H1 (cell line): ENCODE measurements around the gene SLC35G4. TPM values are rescaled to one million over a fixed set of nuclear protein-coding genes. Genes with fewer than 3 reads are reported as not detected.

Experiments used
- CTCF ChIA-PET: fragments of 300-600 bp; sonication (Branson Sonifier 250); formaldehyde crosslinking; loops from one replicate; lab custom pipeline; 2021; ENCODE audit not compliant: partially characterized antibody; lab: Charles Lee
- POLR2A ChIA-PET: fragments of 300-600 bp; sonication (Branson Sonifier 250); formaldehyde crosslinking; loops from one replicate; lab custom pipeline; 2021; ENCODE audit warnings: inconsistent platforms; ENCODE audit not compliant: partially characterized antibody; lab: Charles Lee
- DNase-seq, 2 experiments: peaks; one replicate each; pipeline versions ENCODE4 v3.0.0 to v3.0.0-alpha.2; 2010 to 2022; ENCODE audit warnings: low spot score in 2 of 2, low read depth in 1 of 2, mixed read lengths in 1 of 2
- FAIRE-seq: peaks from 2 replicates; lab custom pipeline; 2011; peaks lifted over from hg19 to GRCh38; lab: Jason Lieb, UNC
- H2AFZ ChIP-seq: 2 replicates; pipeline ENCODE4 v1.8.1; 2012; ENCODE audit warnings: low read length, inconsistent platforms
- H2AK5ac ChIP-seq: 2 replicates; pipeline ENCODE4 v1.6.1; 2013; ENCODE audit warnings: low read depth, low read length
- H2BK120ac ChIP-seq: replicated peaks from 2 replicates; pipeline ENCODE3; 2013; ENCODE audit warnings: low read depth, low read length, inconsistent platforms
- H2BK12ac ChIP-seq: 2 replicates; pipeline ENCODE4 v1.6.1; 2013; ENCODE audit warnings: low read depth, low read length
- H2BK15ac ChIP-seq: 2 replicates; pipeline ENCODE4 v1.6.1; 2013; ENCODE audit warnings: low read length
- H2BK20ac ChIP-seq: 2 replicates; pipeline ENCODE4 v1.6.1; 2013; ENCODE audit warnings: low read length
- H2BK5ac ChIP-seq: 2 replicates; pipeline ENCODE4 v1.6.1; 2013; ENCODE audit warnings: low read depth, low read length
- H3K14ac ChIP-seq: 2 replicates; pipeline ENCODE4 v1.6.1; 2013; ENCODE audit warnings: inconsistent platforms; ENCODE audit not compliant: insufficient read length
- H3K18ac ChIP-seq: 2 replicates; pipeline ENCODE4 v1.6.1; 2013; ENCODE audit warnings: low read length; ENCODE audit errors: extremely low read depth
- H3K23ac ChIP-seq: 2 replicates; pipeline ENCODE4 v1.6.1; 2013; ENCODE audit warnings: inconsistent platforms; ENCODE audit not compliant: insufficient read length
- H3K23me2 ChIP-seq: 2 replicates; pipeline ENCODE4 v1.6.1; 2013; ENCODE audit warnings: low read depth, low read length
- H3K27ac ChIP-seq: 2 replicates; pipeline ENCODE4 v1.6.1; 2011; ENCODE audit warnings: low read depth, low read length, inconsistent platforms
- H3K27me3 ChIP-seq, 4 experiments: replicated peaks in 1 of 4; 1 replicate in 1 of 4; 2 replicates in 3 of 4; pipeline versions ENCODE4 v1.6.1 to v1.8.1; 2011 to 2013; ENCODE audit warnings: low read length in 3 of 4, mild to moderate bottlenecking in 3 of 4, inconsistent platforms in 2 of 4, mixed read lengths in 2 of 4, moderate library complexity in 1 of 4; ENCODE audit not compliant: control insufficient read depth in 3 of 4, insufficient read depth in 3 of 4; ENCODE audit errors: extremely low read depth in 1 of 4
- H3K36me3 ChIP-seq, 4 experiments: 2 replicates each; pipeline versions ENCODE4 v1.6.1 to v1.8.1; 2011 to 2013; ENCODE audit warnings: mild to moderate bottlenecking in 4 of 4, low read length in 3 of 4, moderate library complexity in 2 of 4, control low read depth in 1 of 4, inconsistent platforms in 1 of 4; ENCODE audit not compliant: insufficient read depth in 4 of 4, control insufficient read depth in 2 of 4
- H3K4ac ChIP-seq: replicated peaks from 2 replicates; pipeline ENCODE3; 2013; ENCODE audit warnings: low read length, low read depth, mixed read lengths, inconsistent platforms; ENCODE audit not compliant: insufficient read length
- H3K4me1 ChIP-seq, 4 experiments: replicated peaks in 1 of 4; 1 replicate in 1 of 4; 2 replicates in 3 of 4; pipeline versions ENCODE4 v1.6.1 to v1.8.1; 2011 to 2013; ENCODE audit warnings: low read length in 3 of 4, inconsistent platforms in 2 of 4, mixed read lengths in 1 of 4; ENCODE audit not compliant: insufficient read depth in 4 of 4, control insufficient read depth in 3 of 4
- H3K4me2 ChIP-seq, 2 experiments: 2 replicates each; pipeline versions ENCODE4 v1.6.1 to v1.8.1; 2011 to 2013; ENCODE audit warnings: low read depth in 2 of 2, low read length in 2 of 2, control low read depth in 1 of 2, inconsistent platforms in 1 of 2, mild to moderate bottlenecking in 1 of 2; ENCODE audit not compliant: insufficient read depth in 1 of 2
- H3K4me3 ChIP-seq, 4 experiments: fragments of 200-600, 300-600 bp in 1 of 4; sonication (generic), shearing (Covaris generic), sonication (Bioruptor Twin) in 1 of 4; 2 replicates each; pipeline versions ENCODE4 v1.5.1 to v1.8.1; 2011 to 2016; ENCODE audit warnings: low read length in 4 of 4, low read depth in 3 of 4, control low read depth in 2 of 4, inconsistent platforms in 2 of 4, mild to moderate bottlenecking in 2 of 4, mixed read lengths in 1 of 4, moderate library complexity in 1 of 4; ENCODE audit not compliant: insufficient read depth in 2 of 4; ENCODE audit errors: extremely low read depth in 1 of 4
- H3K56ac ChIP-seq: replicated peaks from 2 replicates; pipeline ENCODE3; 2013; ENCODE audit warnings: low read depth, mild to moderate bottlenecking, mixed read lengths, low read length, inconsistent platforms; ENCODE audit not compliant: insufficient read length
- H3K79me1 ChIP-seq: 2 replicates; pipeline ENCODE4 v1.6.1; 2013; ENCODE audit warnings: low read depth, low read length, control low read depth
- H3K79me2 ChIP-seq, 2 experiments: 2 replicates each; pipeline versions ENCODE4 v1.6.1 to v1.8.1; 2012 to 2013; ENCODE audit warnings: low read length in 2 of 2, mild to moderate bottlenecking in 2 of 2, inconsistent platforms in 1 of 2; ENCODE audit not compliant: insufficient read depth in 2 of 2, control insufficient read depth in 1 of 2
- H3K9ac ChIP-seq, 4 experiments: replicated peaks in 1 of 4; 1 replicate in 1 of 4; 2 replicates in 3 of 4; pipeline versions ENCODE4 v1.6.1 to v1.8.1; 2011 to 2013; ENCODE audit warnings: low read depth in 3 of 4, low read length in 3 of 4, control low read depth in 2 of 4, mild to moderate bottlenecking in 2 of 4, moderate library complexity in 2 of 4, inconsistent platforms in 1 of 4; ENCODE audit errors: extremely low read depth in 1 of 4
- H3K9me3 ChIP-seq, 2 experiments: 2 replicates each; pipeline versions ENCODE4 v1.6.1 to v1.8.1; 2012 to 2013; ENCODE audit warnings: mild to moderate bottlenecking in 2 of 2, moderate library complexity in 2 of 2, control low read depth in 1 of 2, inconsistent platforms in 1 of 2, low read depth in 1 of 2, low read length in 1 of 2, mixed read lengths in 1 of 2; ENCODE audit not compliant: insufficient read depth in 2 of 2
- H4K20me1 ChIP-seq, 2 experiments: replicated peaks in 1 of 2; 2 replicates each; pipeline versions ENCODE3 to v1.8.1; 2011 to 2013; ENCODE audit warnings: inconsistent platforms in 2 of 2, low read length in 2 of 2, mild to moderate bottlenecking in 1 of 2; ENCODE audit not compliant: insufficient read depth in 2 of 2, control insufficient read depth in 1 of 2
- H4K5ac ChIP-seq: 2 replicates; pipeline ENCODE4 v1.6.1; 2013; ENCODE audit warnings: low read length, low read depth, mixed read lengths, inconsistent platforms; ENCODE audit not compliant: insufficient read length
- H4K8ac ChIP-seq: 2 replicates; pipeline ENCODE4 v1.8.0; 2013; ENCODE audit warnings: mild to moderate bottlenecking, moderate library complexity, low read length, inconsistent platforms; ENCODE audit not compliant: insufficient read depth; ENCODE audit errors: extremely low read depth
- H4K91ac ChIP-seq: replicated peaks from 2 replicates; pipeline ENCODE3; 2013; ENCODE audit warnings: low read length, mixed read lengths, inconsistent platforms; ENCODE audit not compliant: insufficient read length
- CBX8 ChIP-seq: fragments of 300-800, 300-1000 bp; sonication (generic); IDR thresholded peaks from 2 replicates; pipeline ENCODE4 v1.7.1; 2016; ENCODE audit warnings: low read depth, low read length, borderline replicate concordance
- JUND ChIP-seq: IDR thresholded peaks from 2 replicates; pipeline ENCODE4 v1.6.1; 2011; ENCODE audit warnings: mild to moderate bottlenecking, improper control_type of control experiment, low read length
- KDM4A ChIP-seq: IDR thresholded peaks from one replicate; pipeline ENCODE4 v1.7.1; 2012; ENCODE audit warnings: low read depth, mild to moderate bottlenecking, moderate library complexity, low read length, inconsistent platforms; ENCODE audit not compliant: severe bottlenecking
- MAFK ChIP-seq: IDR thresholded peaks from 2 replicates; pipeline ENCODE4 v1.6.1; 2012; ENCODE audit warnings: low read depth, mild to moderate bottlenecking, improper control_type of control experiment, low read length
- NRF1 ChIP-seq: IDR thresholded peaks from 2 replicates; pipeline ENCODE4 v1.6.1; 2011; ENCODE audit warnings: mild to moderate bottlenecking, low read depth, low read length, improper control_type of control experiment
- PHF8 ChIP-seq: fragments of 200-600 bp; sonication (generic); conservative IDR thresholded peaks from 2 replicates; pipeline ENCODE4 v1.7.1; 2012; ENCODE audit warnings: low read depth, mild to moderate bottlenecking, inconsistent platforms, low read length, moderate library complexity
- SIRT6 ChIP-seq: IDR thresholded peaks from one replicate; pipeline ENCODE4 v1.7.1; 2012; ENCODE audit warnings: low read length, inconsistent platforms
- SRF ChIP-seq: IDR thresholded peaks from 2 replicates; pipeline ENCODE4 v1.6.1; 2011; ENCODE audit warnings: mild to moderate bottlenecking, low read depth, low read length, moderate library complexity
- TAF1 ChIP-seq: IDR thresholded peaks from 2 replicates; pipeline ENCODE4 v1.6.1; 2011; ENCODE audit warnings: mild to moderate bottlenecking, low read depth, low read length
- TAF7 ChIP-seq: optimal IDR thresholded peaks from 2 replicates; pipeline ENCODE3; 2011; ENCODE audit warnings: low read depth, mild to moderate bottlenecking, inconsistent platforms, low read length, moderate library complexity, borderline replicate concordance
- WGBS, 2 experiments: shearing (Covaris generic) in 1 of 2; methylation state at CpG; one replicate each; pipeline versions ENCODE4 v1.1.6 to v1.1.7; 2013 to 2015; ENCODE audit warnings: low lambda C conversion rate in 2 of 2, mixed read lengths in 2 of 2, inconsistent platforms in 1 of 2, low coverage in 1 of 2, missing lambda C conversion rate in 1 of 2; ENCODE audit not compliant: insufficient replicate concordance in 2 of 2, insufficient coverage in 1 of 2, insufficient read length in 1 of 2; ENCODE audit errors: extremely low coverage in 1 of 2, missing lambda C conversion rate in 1 of 2; 5-methylcytosine and 5-hydroxymethylcytosine counted together
- polyA plus RNA-seq, 7 experiments: library from polyadenylated mRNA; depleted of rRNA in 3 of 7; stranded (reverse) in 5 of 7; unstranded in 2 of 7; fragments of >200 nt in 5 of 7; fragments of 200-250 nt in 2 of 7; gene quantifications; 1 replicate in 5 of 7; 2 replicates in 1 of 7; 4 replicates in 1 of 7; pipeline versions ENCODE4 v1.2.1 to v1.2.3, GENCODE V29; 2011 to 2013; ENCODE audit warnings: missing spikeins in 2 of 7, mixed read lengths in 2 of 7
- total RNA-seq: library from RNA; stranded (reverse); fragmentation: NEBNext Ultra II Directional; extraction: Animal tissue kit (Norgen Biotek cat#: 25700); gene quantifications from 2 replicates; pipeline ENCODE4 v1.2.1, GENCODE V29; 2021
- TF ChIP-seq, protein P1 (sequence below): IDR thresholded peaks from 2 replicates; pipeline ENCODE4 v1.6.1; 2012; ENCODE audit warnings: inconsistent platforms

SLC35G4 gene
- total and polyA plus RNA-seq, 2 of the 8 experiments (the other 6 are each of a cell fraction or from before 2014, with no cell fraction given) = not detected

- FAIRE-seq = no peak
- ChIA-PET POLR2A (no interaction called here), CTCF (interaction anchor here (1.2 kb wide), 1 partner anchor 26 kb away, joined by 3 read pairs; no protein-coding TSS in a partner anchor)
- no peaks in the 10 kb centered on the region for H3K79me2 ChIP-seq
- no peak overlapping the region for H4K8ac ChIP-seq
- no peaks in the 10 kb centered on the region for H3K36me3 ChIP-seq
- H4K20me1 ChIP-seq = no peaks in the 10 kb centered on the region
- no peak overlapping the region for H2BK12ac ChIP-seq
- no peaks in the 10 kb centered on the region; a peak in 1 of 7 replicates for H3K4me1 ChIP-seq
- H3K9me3 ChIP-seq = no peaks in the 10 kb centered on the region
- H4K91ac ChIP-seq = no peak overlapping the region
- H3K27me3 ChIP-seq = no peaks in the 10 kb centered on the region
- no peak overlapping the region for H3K4me3 ChIP-seq
- 88% methylated on average over 5 of the region's 5 CpGs; no CpG with 5 or more reads in 1 of the 2 experiments for WGBS, 2 experiments
- no peak overlapping the region for H3K27ac ChIP-seq
- H3K14ac ChIP-seq = no peak overlapping the region
- H2AK5ac ChIP-seq = no peak overlapping the region
- no peak overlapping the region for H2AFZ ChIP-seq
- no peak overlapping the region for H3K23ac ChIP-seq
- DNase-seq = no peak
- no peak overlapping the region for H2BK15ac ChIP-seq
- no peaks in the 10 kb centered on the region for H3K79me1 ChIP-seq
- no peak overlapping the region for H3K18ac ChIP-seq
- no peak overlapping the region for H2BK5ac ChIP-seq
- H4K5ac ChIP-seq = no peak overlapping the region
- TF ChIP-seq JUND = no peak
- TF ChIP-seq SRF = no peak
- TF ChIP-seq CBX8 = no peak
- no peak for TF ChIP-seq TAF7
- no peak for TF ChIP-seq KDM4A
- TF ChIP-seq SIRT6 = no peak
- TF ChIP-seq NRF1 = no peak
- TF ChIP-seq MAFK = no peak
- TF ChIP-seq PHF8 = no peak
- TF ChIP-seq, protein P1, sequence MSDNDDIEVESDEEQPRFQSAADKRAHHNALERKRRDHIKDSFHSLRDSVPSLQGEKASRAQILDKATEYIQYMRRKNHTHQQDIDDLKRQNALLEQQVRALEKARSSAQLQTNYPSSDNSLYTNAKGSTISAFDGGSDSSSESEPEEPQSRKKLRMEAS = no peak
- TF ChIP-seq TAF1 = no peak
- H2BK120ac ChIP-seq = no peak overlapping the region
- no peak overlapping the region for H3K4ac ChIP-seq
- H3K4me2 ChIP-seq = no peak overlapping the region
- H2BK20ac ChIP-seq = no peak overlapping the region
- H3K56ac ChIP-seq = no peak overlapping the region
- H3K23me2 ChIP-seq = no peaks in the 10 kb centered on the region
- H3K9ac ChIP-seq = no peak overlapping the region
Observed at GRCh38 chr18:11565716-11566115, 43.7 kb upstream of the SLC35G4 start.
